GM21381 (cell line): ENCODE results near the gene ZNF182.
A peak's percentile ranks its signal among the peaks of the same experiment; 100 is the strongest.
"Not testable (repeated sequence)": the region's sequence is repeated elsewhere in the genome, so short reads cannot be mapped to it uniquely, and the experiment has no call there.

Experiments
- ATAC-seq: cut with Tn5 transposase; IDR thresholded peaks from one replicate; pipeline ENCODE4 v1.9.1; 2021; ENCODE audit warnings: mild to moderate bottlenecking, moderate library complexity; ENCODE audit not compliant: unreplicated experiment

ZNF182 gene

GRCh38 chrX:48003758-48004457, at the start of gene ZNF182:
Gene ZNF182 (minus strand): TSS chrX:48003989. CDS start chrX:48002609, 1,380 bp downstream.
- ATAC-seq: peak; percentile 94

GRCh38 chrX:48046846-48047245, 43.1 kb upstream of the ZNF182 start:
- no peak for ATAC-seq

GRCh38 chrX:48045410-48046311, 41.9 kb upstream of the ZNF182 start:
- no peak for ATAC-seq

- ATAC-seq: no peak
These were observed 39.3 kb upstream of the ZNF182 start for GRCh38 chrX:48043056-48043455.

GRCh38 chrX:48035891-48036290, 32.1 kb upstream of the ZNF182 start:
- no peak for ATAC-seq

GRCh38 chrX:48030641-48031173, 26.9 kb upstream of the ZNF182 start:
- not testable (repeated sequence) for ATAC-seq

- ATAC-seq: no peak
These were observed 26.4 kb upstream of the ZNF182 start for GRCh38 chrX:48030237-48030636.

GRCh38 chrX:48028091-48028490, 24.3 kb upstream of the ZNF182 start:
- no peak for ATAC-seq

GRCh38 chrX:48027545-48027944, 23.8 kb upstream of the ZNF182 start:
- not testable (repeated sequence) for ATAC-seq

GRCh38 chrX:48025561-48025960, 21.8 kb upstream of the ZNF182 start:
- no peak for ATAC-seq

GRCh38 chrX:48022738-48023137, 18.9 kb upstream of the ZNF182 start:
- ATAC-seq: no peak

GRCh38 chrX:48022100-48022499, 18.3 kb upstream of the ZNF182 start:
- ATAC-seq: no peak

- no peak for ATAC-seq
These were observed 17.5 kb upstream of the ZNF182 start for GRCh38 chrX:48021026-48021900.

- not testable (repeated sequence) for ATAC-seq
These were observed 16.7 kb upstream of the ZNF182 start for GRCh38 chrX:48020472-48020871.

- ATAC-seq: not testable (repeated sequence)
These were observed 16.1 kb upstream of the ZNF182 start for GRCh38 chrX:48019892-48020291.

GRCh38 chrX:48016583-48017310, 13.0 kb upstream of the ZNF182 start:
- ATAC-seq: not testable (repeated sequence)

- ATAC-seq: not testable (repeated sequence)
These were observed 5.7 kb upstream of the ZNF182 start for GRCh38 chrX:48009445-48009960.

GRCh38 chrX:48006688-48007087, 2.9 kb upstream of the ZNF182 start, which contains the start of gene SPACA5:
Gene SPACA5 (plus strand): TSS chrX:48006988. CDS start chrX:48007803, 815 bp downstream.
- ATAC-seq: not testable (repeated sequence)

GRCh38 chrX:48003367-48003757, 427 bp downstream of the ZNF182 start:
- peak; percentile 7 for ATAC-seq

- no peak for ATAC-seq
These were observed 860 bp downstream of the ZNF182 start for GRCh38 chrX:48002929-48003328.
